HG03354 (cell line): ENCODE data around the gene TTC7B.

Experiments
- ATAC-seq: cut with Tn5 transposase; IDR thresholded peaks from one replicate; pipeline ENCODE4 v1.9.1; 2021; ENCODE audit warnings: mild to moderate bottlenecking; ENCODE audit not compliant: unreplicated experiment, poor library complexity, severe bottlenecking

The TTC7B gene

DNA sequence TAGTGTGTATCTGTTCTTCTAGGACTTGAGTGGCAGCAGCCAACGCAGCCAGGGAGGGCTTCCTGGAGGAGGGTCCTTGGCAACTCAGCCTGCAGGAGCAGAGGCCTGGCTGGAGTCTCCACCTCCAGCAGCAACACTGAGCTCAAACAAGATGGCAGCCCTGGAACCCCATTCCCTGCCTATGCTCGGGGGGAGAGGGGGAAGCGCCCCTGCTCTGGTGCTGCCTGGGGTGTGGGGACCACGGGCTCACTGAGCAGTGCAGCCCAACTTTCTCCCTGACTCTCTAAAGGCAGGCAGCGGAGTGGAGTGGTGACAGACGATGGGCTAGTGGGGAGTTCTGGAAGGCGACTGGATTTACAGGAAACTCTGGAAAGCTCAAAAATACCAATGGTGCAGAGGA is 258.7 kb downstream of the TTC7B start:
- ATAC-seq = no peak

- no peak for ATAC-seq
Measured at GRCh38 chr14:90556666-90557450, 259.4 kb downstream of the TTC7B start.

GRCh38 chr14:90556012-90556477 is 260.2 kb downstream of the TTC7B start:
- ATAC-seq = no peak

DNA sequence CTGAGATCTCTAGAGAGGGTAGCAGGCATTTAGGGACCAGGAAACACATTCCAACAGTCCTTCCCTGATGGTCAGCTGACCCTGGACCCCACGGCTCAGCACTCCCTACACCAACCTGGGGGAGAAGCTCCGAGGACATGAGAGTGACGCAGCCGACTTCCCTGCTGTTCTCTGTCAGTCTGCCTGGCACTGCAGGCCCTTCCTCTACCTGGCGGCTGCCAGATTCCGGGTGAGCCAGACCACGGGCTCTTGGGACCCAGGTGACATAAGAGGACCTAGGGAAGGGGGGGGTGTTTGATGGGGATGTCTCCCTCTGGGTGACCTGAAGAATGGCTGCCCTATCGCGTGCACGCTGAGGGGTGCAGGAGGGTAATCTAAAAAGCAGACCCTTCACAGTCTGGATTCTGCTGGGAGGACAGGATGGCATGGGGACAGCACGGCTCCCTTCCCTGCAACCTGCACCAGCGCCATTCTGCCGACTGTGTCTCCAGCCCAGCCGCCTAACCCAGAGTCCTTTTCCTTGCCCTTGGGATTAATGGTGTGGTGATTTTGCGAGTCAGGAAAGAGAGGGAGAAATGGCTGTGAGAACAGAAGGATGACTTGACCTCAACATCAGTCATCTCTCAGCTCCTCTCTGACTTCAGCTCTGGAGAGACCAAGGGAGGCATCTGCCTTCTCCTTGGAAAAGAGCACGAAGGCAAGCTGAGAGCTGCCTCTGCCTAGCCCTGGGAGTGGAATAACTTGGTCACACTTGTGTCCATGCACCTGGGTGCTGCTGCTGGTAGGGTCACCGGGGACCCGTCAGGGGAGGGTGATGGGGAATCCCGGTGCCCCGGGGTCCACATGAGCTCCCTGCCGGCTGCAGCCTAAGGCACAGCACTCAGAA is 260.9 kb downstream of the TTC7B start:
- ATAC-seq = no peak

GRCh38 chr14:90554341-90554740 is 261.9 kb downstream of the TTC7B start:
- ATAC-seq = no peak

DNA sequence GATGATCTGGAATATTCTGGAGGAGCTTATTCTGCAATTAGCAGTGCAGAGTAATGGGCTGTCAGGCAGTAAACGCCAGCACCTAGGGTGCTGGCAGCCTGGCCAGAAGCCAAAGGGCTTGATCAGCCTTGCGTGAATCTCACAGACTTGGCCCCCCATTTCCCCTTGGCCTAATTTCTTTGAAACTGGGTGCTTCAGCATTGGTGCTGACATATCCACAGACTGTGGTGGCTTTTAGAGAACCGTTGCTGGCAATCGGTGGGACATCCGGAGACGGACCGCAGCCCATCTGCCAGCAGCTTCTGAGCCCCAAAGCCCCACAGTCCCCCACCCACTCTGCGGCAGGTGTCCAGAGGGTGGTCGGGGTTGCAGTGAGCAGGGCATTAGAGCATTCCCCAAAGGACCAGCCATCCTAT is 262.3 kb downstream of the TTC7B start:
- ATAC-seq = no peak

GRCh38 chr14:90553298-90553920 is 262.8 kb downstream of the TTC7B start:
- no peak for ATAC-seq

DNA sequence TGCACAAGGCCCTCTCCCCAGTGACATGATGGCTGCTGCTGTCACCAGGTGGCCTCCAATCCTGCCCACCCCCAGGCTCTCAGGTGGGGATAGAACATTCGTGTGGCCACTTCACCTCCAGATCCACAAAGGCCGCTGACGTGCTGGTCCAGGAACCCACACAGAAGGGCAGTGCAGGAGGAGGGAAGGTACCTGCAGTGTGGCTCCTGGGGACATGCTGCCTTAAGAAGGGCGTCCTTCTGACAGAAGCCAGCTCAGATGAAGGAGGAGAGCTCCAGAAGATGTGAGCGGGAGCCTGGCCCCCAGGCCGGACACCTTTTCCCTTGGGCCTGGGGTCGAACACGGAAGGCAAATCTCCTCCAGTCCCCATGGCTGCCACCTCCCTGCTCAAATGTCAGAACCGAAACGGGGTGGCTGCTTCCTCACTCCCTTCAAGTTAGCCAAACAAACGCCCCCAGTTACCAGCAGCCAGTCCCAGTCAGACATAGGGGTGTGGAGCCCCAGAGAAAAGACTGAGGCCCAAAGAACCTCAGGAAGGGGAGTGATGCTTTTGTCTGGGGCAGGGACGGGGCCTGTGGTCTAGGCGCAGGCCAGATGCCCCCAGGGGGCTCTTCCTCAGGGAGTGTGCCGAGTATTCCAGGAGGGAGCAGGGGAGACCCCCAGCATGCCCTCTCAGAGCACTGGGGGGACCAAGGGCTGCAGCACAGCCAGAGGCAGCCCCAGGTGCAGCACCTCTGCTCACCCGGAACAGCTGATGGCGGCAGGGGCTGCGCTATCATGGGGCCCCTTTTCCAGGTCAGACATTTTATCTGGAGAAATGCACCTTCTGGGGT is 263.5 kb downstream of the TTC7B start:
- ATAC-seq = no peak

DNA sequence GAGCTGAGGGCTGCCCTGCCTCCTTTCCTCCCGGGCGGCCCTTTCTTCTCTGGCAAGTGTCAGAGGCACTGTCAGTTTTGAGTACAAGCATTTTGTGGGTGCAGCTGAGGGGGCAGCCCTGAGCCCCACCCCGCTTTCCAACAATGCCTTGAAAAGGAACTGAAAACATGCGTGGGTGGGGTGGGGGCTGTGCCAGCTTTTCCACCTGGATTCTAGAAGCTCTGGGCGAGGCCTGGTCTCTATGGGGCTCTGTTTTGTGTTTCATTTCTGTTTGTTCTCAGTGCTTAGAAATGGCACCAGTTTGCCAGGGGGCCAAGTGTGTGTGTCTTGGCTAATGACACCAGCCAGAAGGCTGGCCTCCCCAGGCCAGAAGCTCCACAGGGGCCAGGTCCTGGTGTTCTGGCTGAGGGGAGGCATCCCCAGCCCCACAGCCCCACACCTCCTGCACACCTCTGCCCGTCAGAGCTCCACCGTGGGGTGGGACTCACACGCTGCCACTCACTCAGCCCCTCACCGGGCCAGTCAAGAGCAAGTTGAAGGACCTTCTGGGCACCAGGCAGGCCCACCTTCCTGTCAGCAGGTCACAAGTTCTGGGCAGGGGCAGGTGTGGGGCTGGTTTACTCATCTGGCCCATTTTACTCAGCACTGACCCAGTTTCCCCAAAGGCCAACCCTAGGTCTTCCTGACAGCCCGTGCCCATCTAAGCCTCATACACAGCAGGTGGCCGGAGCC is 264.3 kb downstream of the TTC7B start:
- no peak for ATAC-seq

DNA sequence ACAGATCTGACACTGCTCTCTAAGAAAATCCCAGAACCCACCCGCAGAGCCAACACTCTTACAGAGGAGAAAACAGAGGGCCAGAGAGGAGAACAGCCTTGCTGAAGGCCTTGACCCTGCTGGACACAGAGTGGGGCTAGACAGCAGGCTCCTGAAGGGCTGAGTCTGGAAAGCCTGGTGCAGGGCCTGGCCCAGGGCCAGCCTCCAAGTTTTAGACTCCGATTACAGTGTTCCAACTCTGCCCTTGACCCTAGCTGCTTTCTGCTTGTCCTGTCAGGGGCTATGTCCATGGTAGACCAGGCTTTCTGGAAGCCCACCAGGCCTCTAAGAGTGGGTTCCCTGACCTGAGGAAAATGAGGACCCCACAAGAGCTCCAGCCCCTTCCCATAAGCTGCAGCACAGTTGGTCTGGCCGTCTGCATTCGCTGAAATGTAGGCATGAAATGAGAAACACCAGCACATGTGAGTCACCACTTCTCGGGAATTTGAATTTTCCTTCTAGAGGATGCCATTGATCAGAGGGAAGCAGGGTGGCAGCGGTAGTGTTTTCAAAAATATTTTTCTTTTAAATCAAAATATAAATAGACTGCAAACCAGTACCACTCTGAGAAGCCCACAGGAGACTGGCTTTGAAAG is 265.0 kb downstream of the TTC7B start:
- no peak for ATAC-seq

DNA sequence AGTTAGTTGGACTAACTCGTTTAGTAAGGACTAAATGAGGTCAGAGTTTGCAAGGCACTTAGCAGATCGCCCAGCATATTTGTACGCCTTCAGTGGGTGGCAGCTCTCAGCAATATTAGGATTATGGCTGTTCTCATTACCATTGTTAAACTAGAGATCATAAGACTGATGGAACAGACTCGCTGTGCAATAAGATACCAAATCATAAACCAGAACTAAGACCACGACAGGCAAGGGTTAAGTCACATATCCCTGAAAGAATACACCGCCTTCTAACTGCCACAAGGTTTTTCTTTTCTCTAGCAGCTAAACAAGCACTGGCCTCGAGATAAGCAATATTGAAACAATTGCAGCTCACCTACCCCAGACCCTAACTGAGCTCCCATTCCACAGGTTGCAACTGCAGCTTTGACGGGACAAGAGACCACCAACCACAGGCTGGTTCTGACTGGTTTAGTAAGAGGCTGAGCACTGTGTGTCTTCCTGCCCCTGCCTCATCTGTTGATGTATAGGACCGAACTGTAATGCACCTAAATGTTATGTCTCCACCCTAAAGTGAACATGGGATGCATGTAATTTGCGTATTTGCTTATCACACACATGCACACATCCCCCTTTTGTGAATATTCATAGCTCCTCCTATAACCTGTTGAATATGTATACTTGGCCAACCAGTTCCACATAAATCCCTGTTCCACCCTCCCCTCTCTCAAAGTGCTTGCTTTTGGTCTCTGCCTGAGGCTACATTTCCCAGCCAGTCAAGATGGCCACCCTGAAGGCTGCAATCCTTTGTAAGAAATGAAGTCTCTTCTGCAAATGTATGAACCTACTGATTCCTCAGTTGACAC is 266.2 kb downstream of the TTC7B start:
- ATAC-seq = no peak

DNA sequence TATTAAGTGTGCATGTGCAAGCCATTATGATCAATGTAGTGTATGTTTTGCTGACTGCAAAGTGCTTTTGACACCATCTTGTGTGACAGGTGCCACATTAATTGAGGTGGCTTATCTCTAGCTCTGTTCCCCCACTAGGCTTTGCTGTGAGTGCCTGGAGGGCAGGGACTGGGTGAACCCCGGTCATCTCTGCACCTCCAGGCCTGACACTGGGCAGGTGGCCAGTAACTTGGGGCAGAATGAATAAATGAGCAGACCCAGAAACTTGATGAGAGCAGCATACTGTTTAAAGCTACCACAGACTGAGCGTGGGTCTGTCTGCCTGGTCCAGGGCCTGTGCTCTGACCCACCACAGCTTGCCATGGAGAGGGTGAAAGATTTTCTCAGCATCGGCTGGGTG is 267.8 kb downstream of the TTC7B start:
- no peak for ATAC-seq

- no peak for ATAC-seq
Measured at GRCh38 chr14:90547968-90548367, 268.3 kb downstream of the TTC7B start.

- no peak for ATAC-seq
Measured at GRCh38 chr14:90547250-90547649, 269.0 kb downstream of the TTC7B start.

- ATAC-seq = no peak
Measured at GRCh38 chr14:90546767-90547166, 269.5 kb downstream of the TTC7B start.

GRCh38 chr14:90545966-90546751 is 270.1 kb downstream of the TTC7B start:
- no peak for ATAC-seq

- no peak for ATAC-seq
Measured at GRCh38 chr14:90545382-90545781, 270.8 kb downstream of the TTC7B start.
